NB4 (cell line): ENCODE measurements around the gene ME3.

Experiments
- DNase-seq: peaks from one replicate; pipeline ENCODE4 v3.0.0; 2010; ENCODE audit warnings: low read depth
- H3K4me3 ChIP-seq: one replicate; pipeline ENCODE4 v1.5.1; 2011; ENCODE audit warnings: mild to moderate bottlenecking, low read depth, low read length, moderate library complexity
- MAX ChIP-seq: IDR thresholded peaks from 2 replicates; pipeline ENCODE4 v1.6.1; 2011; ENCODE audit warnings: low read depth, low read length
- MYC ChIP-seq: IDR thresholded peaks from 2 replicates; pipeline ENCODE4 v1.6.1; 2011; ENCODE audit warnings: low read depth, low read length
- POLR2A ChIP-seq: IDR thresholded peaks from 2 replicates; pipeline ENCODE4 v1.6.1; 2011; ENCODE audit warnings: mild to moderate bottlenecking; ENCODE audit not compliant: insufficient read length; ENCODE audit errors: extremely low read depth
- TF ChIP-seq, protein P1 (sequence below): IDR thresholded peaks from one replicate; pipeline ENCODE4 v1.5.1; 2012; ENCODE audit warnings: low read depth, low read length

ME3 gene

GRCh38 chr11:86469491-86470388 is 202.7 kb downstream of the ME3 start:
- TF ChIP-seq, protein P1, sequence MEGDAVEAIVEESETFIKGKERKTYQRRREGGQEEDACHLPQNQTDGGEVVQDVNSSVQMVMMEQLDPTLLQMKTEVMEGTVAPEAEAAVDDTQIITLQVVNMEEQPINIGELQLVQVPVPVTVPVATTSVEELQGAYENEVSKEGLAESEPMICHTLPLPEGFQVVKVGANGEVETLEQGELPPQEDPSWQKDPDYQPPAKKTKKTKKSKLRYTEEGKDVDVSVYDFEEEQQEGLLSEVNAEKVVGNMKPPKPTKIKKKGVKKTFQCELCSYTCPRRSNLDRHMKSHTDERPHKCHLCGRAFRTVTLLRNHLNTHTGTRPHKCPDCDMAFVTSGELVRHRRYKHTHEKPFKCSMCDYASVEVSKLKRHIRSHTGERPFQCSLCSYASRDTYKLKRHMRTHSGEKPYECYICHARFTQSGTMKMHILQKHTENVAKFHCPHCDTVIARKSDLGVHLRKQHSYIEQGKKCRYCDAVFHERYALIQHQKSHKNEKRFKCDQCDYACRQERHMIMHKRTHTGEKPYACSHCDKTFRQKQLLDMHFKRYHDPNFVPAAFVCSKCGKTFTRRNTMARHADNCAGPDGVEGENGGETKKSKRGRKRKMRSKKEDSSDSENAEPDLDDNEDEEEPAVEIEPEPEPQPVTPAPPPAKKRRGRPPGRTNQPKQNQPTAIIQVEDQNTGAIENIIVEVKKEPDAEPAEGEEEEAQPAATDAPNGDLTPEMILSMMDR, result no peak
- TF ChIP-seq MYC, result no peak
- no peak for TF ChIP-seq POLR2A
- TF ChIP-seq MAX, result no peak
- H3K4me3 ChIP-seq, result no peak overlapping the region
- DNase-seq, result no peak

DNA sequence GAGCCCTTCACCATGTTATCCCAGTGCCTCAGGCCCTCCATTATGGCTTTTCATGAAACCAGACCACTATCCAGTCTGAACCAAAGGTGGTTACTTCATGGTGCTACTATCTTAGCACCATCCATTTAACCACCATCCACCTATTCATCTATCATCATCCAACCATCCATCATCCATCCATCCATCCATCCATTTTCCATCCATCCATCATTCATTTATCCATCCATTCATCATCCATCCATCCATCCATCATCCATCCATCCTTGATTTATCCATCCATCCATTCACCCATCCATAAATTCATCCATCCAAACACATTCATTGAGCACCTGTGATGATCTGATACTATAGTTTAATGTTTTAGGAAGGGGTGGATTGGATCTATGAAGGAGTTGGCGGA is 204.2 kb downstream of the ME3 start:
- no peak overlapping the region for H3K4me3 ChIP-seq
- no peak for DNase-seq
- TF ChIP-seq POLR2A, result no peak
- TF ChIP-seq MYC, result no peak
- TF ChIP-seq, protein P1, result no peak
- no peak for TF ChIP-seq MAX

GRCh38 chr11:86464509-86465221 is 207.8 kb downstream of the ME3 start:
- TF ChIP-seq POLR2A (no peak), MYC (no peak), MAX (no peak)
- TF ChIP-seq, protein P1, result no peak
- no peak overlapping the region for H3K4me3 ChIP-seq
- DNase-seq, result no peak

DNA sequence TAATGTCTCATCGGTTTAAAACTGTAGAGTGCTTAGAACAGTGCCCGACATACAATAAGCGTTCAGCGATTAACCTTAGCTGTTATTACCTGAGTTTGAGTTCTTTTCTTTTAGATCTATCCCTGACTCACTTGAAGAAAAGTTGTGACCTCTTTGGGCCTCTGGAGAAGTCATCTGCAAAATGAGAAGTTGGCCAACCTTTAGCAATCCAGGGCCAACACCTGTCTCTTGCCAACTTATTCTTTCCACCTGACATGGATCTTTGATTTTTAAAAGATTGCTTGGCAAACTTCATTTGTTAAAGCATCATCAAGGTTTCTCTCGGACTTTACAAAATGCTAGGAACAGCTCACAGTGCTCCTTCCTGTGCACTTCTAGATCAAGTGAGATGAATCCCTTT is 208.5 kb downstream of the ME3 start:
- H3K4me3 ChIP-seq, result no peak overlapping the region
- no peak for DNase-seq
- no peak for TF ChIP-seq MYC
- TF ChIP-seq, protein P1, result no peak
- TF ChIP-seq POLR2A, result no peak
- no peak for TF ChIP-seq MAX

GRCh38 chr11:86463120-86463519 is 209.3 kb downstream of the ME3 start:
- DNase-seq, result no peak
- H3K4me3 ChIP-seq, result no peak overlapping the region
- TF ChIP-seq, protein P1, result no peak
- no peak for TF ChIP-seq MAX
- no peak for TF ChIP-seq MYC
- no peak for TF ChIP-seq POLR2A
